Neural progenitor cell (in vitro differentiated cells): ENCODE data around the gene AQP11. TPM values are rescaled to one million over a fixed set of nuclear protein-coding genes. Genes with fewer than 3 reads are reported as not detected.
A peak's percentile ranks its signal among the peaks of the same experiment; 100 is the strongest.

Experiments
- DNase-seq: peaks from one replicate; pipeline ENCODE4 v3.0.0-alpha.2; 2016; ENCODE audit warnings: low spot score
- H2AFZ ChIP-seq: fragments of 200-600 bp; sonication (generic); replicated peaks from 2 replicates; pipeline ENCODE4 v1.6.1; 2016; ENCODE audit warnings: antibody characterized with exemption
- H3F3A ChIP-seq: fragments of 200-600 bp; sonication (generic); 2 replicates; pipeline ENCODE4 v1.6.1; 2016; ENCODE audit warnings: antibody characterized with exemption, low read depth
- H3K27ac ChIP-seq: fragments of 200-600 bp; sonication (generic); 2 replicates; pipeline ENCODE4 v1.5.1; 2016; ENCODE audit warnings: mild to moderate bottlenecking
- H3K27me3 ChIP-seq: fragments of 200-600 bp; sonication (generic); 2 replicates; pipeline ENCODE4 v1.6.1; 2016; ENCODE audit warnings: mild to moderate bottlenecking, moderate library complexity
- H3K36me3 ChIP-seq: fragments of 200-600 bp; sonication (generic); 2 replicates; pipeline ENCODE4 v1.5.1; 2016
- H3K4me1 ChIP-seq: fragments of 200-600 bp; sonication (generic); 2 replicates; pipeline ENCODE4 v1.6.1; 2016; ENCODE audit warnings: mixed run types
- H3K4me2 ChIP-seq: fragments of 200-600 bp; sonication (generic); 2 replicates; pipeline ENCODE4 v1.6.1; 2016
- H3K4me3 ChIP-seq: fragments of 200-600 bp; sonication (generic); 2 replicates; pipeline ENCODE4 v1.5.1; 2016
- H3K79me2 ChIP-seq: fragments of 200-600 bp; sonication (generic); 2 replicates; pipeline ENCODE4 v1.6.1; 2016; ENCODE audit warnings: low read depth
- H3K9ac ChIP-seq: fragments of 200-600 bp; sonication (generic); 2 replicates; pipeline ENCODE4 v1.6.1; 2016
- H3K9me3 ChIP-seq: fragments of 200-600 bp; sonication (generic); 2 replicates; pipeline ENCODE4 v1.5.1; 2016; ENCODE audit warnings: low read depth
- H4K20me1 ChIP-seq: fragments of 200-600 bp; sonication (generic); 2 replicates; pipeline ENCODE4 v1.6.1; 2016; ENCODE audit warnings: low read depth
- H3K27ac Mint-ChIP-seq: 3 replicates; pipeline ENCODE4 v1.8.0; 2021; ENCODE audit warnings: mixed read lengths
- H3K27me3 Mint-ChIP-seq: 2 replicates; pipeline ENCODE4 v1.8.0; 2022; ENCODE audit warnings: low read depth, mild to moderate bottlenecking, inconsistent platforms, moderate library complexity, mixed read lengths; ENCODE audit not compliant: insufficient read depth
- H3K36me3 Mint-ChIP-seq: 3 replicates; pipeline ENCODE4 v1.8.0; 2021; ENCODE audit warnings: mixed read lengths
- H3K4me1 Mint-ChIP-seq: 3 replicates; pipeline ENCODE4 v1.8.0; 2021; ENCODE audit warnings: mixed read lengths
- H3K4me3 Mint-ChIP-seq: 3 replicates; pipeline ENCODE4 v1.8.0; 2021; ENCODE audit warnings: mild to moderate bottlenecking, moderate library complexity, mixed read lengths
- H3K9me3 Mint-ChIP-seq: 3 replicates; pipeline ENCODE4 v1.8.0; 2020; ENCODE audit warnings: mixed read lengths
- EZH2 ChIP-seq: fragments of 200-600 bp; sonication (generic); IDR thresholded peaks from 2 replicates; pipeline ENCODE4 v1.6.1; 2017; ENCODE audit warnings: antibody characterized with exemption, mild to moderate bottlenecking, moderate library complexity
- EZH2phosphoT487 ChIP-seq: fragments of 200-600 bp; sonication (generic); IDR thresholded peaks from 2 replicates; pipeline ENCODE4 v1.6.1; 2017; ENCODE audit warnings: antibody characterized with exemption
- total RNA-seq: library from RNA; depleted of rRNA; stranded (reverse); fragments of >200 nt; gene quantifications from 2 replicates; pipeline ENCODE4 v1.2.3, GENCODE V29; 2015; ENCODE audit warnings: low replicate concordance
- TF ChIP-seq, protein P1 (sequence below): fragments of 200-600 bp; sonication (generic); IDR thresholded peaks from 2 replicates; pipeline ENCODE4 v1.5.1; 2017; ENCODE audit warnings: antibody characterized with exemption, mild to moderate bottlenecking

The AQP11 gene
- total RNA-seq, 1 donor from 2014 or later, result 0.24 TPM

DNA sequence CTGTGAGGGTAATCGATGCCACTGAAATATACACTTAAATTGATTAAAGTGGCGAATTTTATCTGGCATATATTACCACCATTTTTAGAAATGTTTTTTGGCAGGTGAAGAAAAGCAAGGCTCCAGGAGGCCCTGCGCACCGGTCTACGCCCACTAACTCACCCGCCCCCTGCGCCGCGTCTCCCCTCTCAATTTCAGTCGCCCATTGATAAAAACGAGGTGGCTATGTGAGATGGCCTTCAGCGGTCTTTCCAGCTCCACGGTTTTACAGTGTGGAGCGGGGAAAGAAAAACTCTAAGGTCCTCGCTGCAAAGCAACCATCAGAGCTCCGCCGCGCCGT, 602 bp upstream of the AQP11 start:
- Histone ChIP-seq H3K4me2 (peak overlapping the region; percentile 95), H4K20me1 (peaks cover 10% of the 10 kb centered on the region), H3K27ac (no peak overlapping the region), H3K4me1 (peaks cover 14% of the 10 kb centered on the region), H3K9me3 (no peaks in the 10 kb centered on the region), H3K27me3 (peaks cover 15% of the 10 kb centered on the region), H3K9ac (no peak overlapping the region), H3K79me2 (no peaks in the 10 kb centered on the region), H3K4me3 (peak overlapping the region; percentile 62), H2AFZ (peak overlapping the region; percentile 98), H3K36me3 (no peaks in the 10 kb centered on the region), H3F3A (peaks cover 26% of the 10 kb centered on the region)
- peaks cover 11% of the 10 kb centered on the region for H3K4me1 Mint-ChIP-seq
- peaks cover 5% of the 10 kb centered on the region for H3K27me3 Mint-ChIP-seq
- DNase-seq, result no peak
- TF ChIP-seq, protein P1, sequence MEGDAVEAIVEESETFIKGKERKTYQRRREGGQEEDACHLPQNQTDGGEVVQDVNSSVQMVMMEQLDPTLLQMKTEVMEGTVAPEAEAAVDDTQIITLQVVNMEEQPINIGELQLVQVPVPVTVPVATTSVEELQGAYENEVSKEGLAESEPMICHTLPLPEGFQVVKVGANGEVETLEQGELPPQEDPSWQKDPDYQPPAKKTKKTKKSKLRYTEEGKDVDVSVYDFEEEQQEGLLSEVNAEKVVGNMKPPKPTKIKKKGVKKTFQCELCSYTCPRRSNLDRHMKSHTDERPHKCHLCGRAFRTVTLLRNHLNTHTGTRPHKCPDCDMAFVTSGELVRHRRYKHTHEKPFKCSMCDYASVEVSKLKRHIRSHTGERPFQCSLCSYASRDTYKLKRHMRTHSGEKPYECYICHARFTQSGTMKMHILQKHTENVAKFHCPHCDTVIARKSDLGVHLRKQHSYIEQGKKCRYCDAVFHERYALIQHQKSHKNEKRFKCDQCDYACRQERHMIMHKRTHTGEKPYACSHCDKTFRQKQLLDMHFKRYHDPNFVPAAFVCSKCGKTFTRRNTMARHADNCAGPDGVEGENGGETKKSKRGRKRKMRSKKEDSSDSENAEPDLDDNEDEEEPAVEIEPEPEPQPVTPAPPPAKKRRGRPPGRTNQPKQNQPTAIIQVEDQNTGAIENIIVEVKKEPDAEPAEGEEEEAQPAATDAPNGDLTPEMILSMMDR, result no peak
- TF ChIP-seq EZH2, result no peak
- no peak for TF ChIP-seq EZH2phosphoT487
- H3K27ac Mint-ChIP-seq, result no peak overlapping the region
- peak overlapping the region; percentile 86 for H3K4me3 Mint-ChIP-seq
- peaks cover 5% of the 10 kb centered on the region for H3K9me3 Mint-ChIP-seq
- H3K36me3 Mint-ChIP-seq, result peaks cover 6% of the 10 kb centered on the region

DNA sequence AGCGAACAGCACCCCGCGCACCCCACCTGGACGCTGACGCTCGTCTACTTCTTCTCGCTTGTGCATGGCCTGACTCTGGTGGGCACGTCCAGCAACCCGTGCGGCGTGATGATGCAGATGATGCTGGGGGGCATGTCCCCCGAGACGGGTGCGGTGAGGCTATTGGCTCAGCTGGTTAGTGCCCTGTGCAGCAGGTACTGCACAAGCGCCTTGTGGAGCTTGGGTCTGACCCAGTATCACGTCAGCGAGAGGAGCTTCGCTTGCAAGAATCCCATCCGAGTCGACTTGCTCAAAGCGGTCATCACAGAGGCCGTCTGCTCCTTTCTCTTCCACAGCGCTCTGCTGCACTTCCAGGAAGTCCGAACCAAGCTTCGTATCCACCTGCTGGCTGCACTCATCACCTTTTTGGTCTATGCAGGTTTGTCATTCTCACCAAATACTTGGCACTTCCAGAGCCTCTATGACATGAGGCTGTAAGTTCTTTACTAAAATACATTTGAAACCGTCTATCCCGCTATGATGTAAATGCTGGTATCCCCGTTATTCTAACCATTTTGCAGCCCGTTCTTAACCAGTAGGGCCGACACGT, 535 bp downstream of the AQP11 start:
- Mint-ChIP-seq H3K27me3 (peaks cover 5% of the 10 kb centered on the region), H3K27ac (peak overlapping the region; percentile 48), H3K9me3 (peaks cover 3% of the 10 kb centered on the region), H3K36me3 (peaks cover 4% of the 10 kb centered on the region), H3K4me3 (peak overlapping the region; percentile 91), H3K4me1 (peaks cover 11% of the 10 kb centered on the region)
- peaks cover 10% of the 10 kb centered on the region for H4K20me1 ChIP-seq
- H3K9ac ChIP-seq, result no peak overlapping the region
- H3K4me2 ChIP-seq, result peak overlapping the region; percentile 95
- no peak overlapping the region for H3K27ac ChIP-seq
- peaks cover 26% of the 10 kb centered on the region for H3F3A ChIP-seq
- H3K79me2 ChIP-seq, result no peaks in the 10 kb centered on the region
- no peak for TF ChIP-seq EZH2phosphoT487
- TF ChIP-seq, protein P1, result peak; percentile 23
- no peaks in the 10 kb centered on the region for H3K36me3 ChIP-seq
- H2AFZ ChIP-seq, result peak overlapping the region; percentile 98
- peak; percentile 62 for DNase-seq
- peaks cover 14% of the 10 kb centered on the region for H3K4me1 ChIP-seq
- H3K27me3 ChIP-seq, result peaks cover 15% of the 10 kb centered on the region
- H3K4me3 ChIP-seq, result peak overlapping the region; percentile 62
- H3K9me3 ChIP-seq, result no peaks in the 10 kb centered on the region

DNA sequence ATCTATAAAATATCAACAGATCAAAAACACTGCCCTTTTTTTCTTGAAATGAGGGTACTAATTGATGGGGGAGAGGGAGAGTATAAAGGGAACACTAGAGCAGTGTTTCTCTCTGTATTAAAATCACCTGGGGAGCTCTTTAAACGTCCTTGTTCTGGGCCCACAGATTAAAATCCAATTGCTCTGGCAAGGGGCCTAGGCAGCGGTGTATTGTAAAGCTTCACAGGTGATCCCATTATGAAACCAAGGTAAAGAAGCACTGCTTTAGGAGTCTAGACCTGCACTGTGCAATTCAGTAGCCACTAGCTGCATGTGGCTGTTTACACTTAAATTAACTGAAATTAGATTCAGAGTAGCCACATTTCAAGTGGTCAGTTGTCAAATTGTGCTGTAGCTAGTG, 3.0 kb downstream of the AQP11 start:
- H3K4me3 Mint-ChIP-seq, result no peak overlapping the region
- H3K36me3 Mint-ChIP-seq, result peaks cover 3% of the 10 kb centered on the region
- Histone ChIP-seq H3K4me2 (no peak overlapping the region), H3K4me1 (peaks cover 14% of the 10 kb centered on the region), H3K9me3 (no peaks in the 10 kb centered on the region), H3F3A (peaks cover 26% of the 10 kb centered on the region), H2AFZ (no peak overlapping the region), H3K4me3 (no peak overlapping the region), H3K27ac (no peak overlapping the region), H3K9ac (no peak overlapping the region), H4K20me1 (peaks cover 10% of the 10 kb centered on the region), H3K79me2 (no peaks in the 10 kb centered on the region), H3K27me3 (peaks cover 15% of the 10 kb centered on the region), H3K36me3 (no peaks in the 10 kb centered on the region)
- TF ChIP-seq EZH2 (no peak), EZH2phosphoT487 (no peak)
- TF ChIP-seq, protein P1, result no peak
- DNase-seq, result no peak
- H3K9me3 Mint-ChIP-seq, result peaks cover 3% of the 10 kb centered on the region
- peaks cover 5% of the 10 kb centered on the region for H3K27me3 Mint-ChIP-seq
- peaks cover 11% of the 10 kb centered on the region for H3K4me1 Mint-ChIP-seq
- no peak overlapping the region for H3K27ac Mint-ChIP-seq
